HCT116 (cell line): ENCODE results near the gene CSF3R.

Experiments
- CEBPB ChIP-seq: IDR thresholded peaks from 2 replicates; pipeline ENCODE4 v1.6.1; 2012; ENCODE audit warnings: low read depth
- JUND ChIP-seq: IDR thresholded peaks from 2 replicates; pipeline ENCODE4 v1.6.1; 2012
- MAX ChIP-seq: IDR thresholded peaks from 2 replicates; pipeline ENCODE4 v1.6.1; 2012
- POLR2A ChIP-seq: IDR thresholded peaks from 2 replicates; pipeline ENCODE4 v1.7.0; 2011; ENCODE audit warnings: borderline replicate concordance; ENCODE audit not compliant: insufficient read depth, insufficient read length; ENCODE audit errors: extremely low read depth
- POLR2AphosphoS5 ChIP-seq: IDR thresholded peaks from 2 replicates; pipeline ENCODE4 v1.6.1; 2011; ENCODE audit warnings: mild to moderate bottlenecking, low read depth, low read length, moderate library complexity
- RAD21 ChIP-seq: IDR thresholded peaks from 2 replicates; pipeline ENCODE4 v1.6.1; 2012; ENCODE audit warnings: low read depth, mild to moderate bottlenecking
- TCF7L2 ChIP-seq: IDR thresholded peaks from 2 replicates; pipeline ENCODE4 v1.7.0; 2011; ENCODE audit warnings: borderline replicate concordance, inconsistent platforms; ENCODE audit not compliant: insufficient read depth, insufficient read length; ENCODE audit errors: extremely low read depth
- TF ChIP-seq, protein P1 (sequence below), 3 experiments: fragments of 200-600 bp in 1 of 3; sonication (generic) in 1 of 3; IDR thresholded peaks in 2 of 3; conservative IDR thresholded peaks in 1 of 3; 2 replicates each; pipeline ENCODE4 v1.5.1; 2012 to 2017; ENCODE audit warnings: low read depth in 2 of 3, low read length in 2 of 3, antibody characterized with exemption in 1 of 3, borderline replicate concordance in 1 of 3, control low read depth in 1 of 3, mild to moderate bottlenecking in 1 of 3, mixed read lengths in 1 of 3, mixed run types in 1 of 3, moderate library complexity in 1 of 3; ENCODE audit not compliant: insufficient read depth in 1 of 3

GRCh38 chr1:36450919-36451305 is 31.8 kb downstream of the CSF3R start:
- no peak for TF ChIP-seq MAX
- TF ChIP-seq, protein P1, sequence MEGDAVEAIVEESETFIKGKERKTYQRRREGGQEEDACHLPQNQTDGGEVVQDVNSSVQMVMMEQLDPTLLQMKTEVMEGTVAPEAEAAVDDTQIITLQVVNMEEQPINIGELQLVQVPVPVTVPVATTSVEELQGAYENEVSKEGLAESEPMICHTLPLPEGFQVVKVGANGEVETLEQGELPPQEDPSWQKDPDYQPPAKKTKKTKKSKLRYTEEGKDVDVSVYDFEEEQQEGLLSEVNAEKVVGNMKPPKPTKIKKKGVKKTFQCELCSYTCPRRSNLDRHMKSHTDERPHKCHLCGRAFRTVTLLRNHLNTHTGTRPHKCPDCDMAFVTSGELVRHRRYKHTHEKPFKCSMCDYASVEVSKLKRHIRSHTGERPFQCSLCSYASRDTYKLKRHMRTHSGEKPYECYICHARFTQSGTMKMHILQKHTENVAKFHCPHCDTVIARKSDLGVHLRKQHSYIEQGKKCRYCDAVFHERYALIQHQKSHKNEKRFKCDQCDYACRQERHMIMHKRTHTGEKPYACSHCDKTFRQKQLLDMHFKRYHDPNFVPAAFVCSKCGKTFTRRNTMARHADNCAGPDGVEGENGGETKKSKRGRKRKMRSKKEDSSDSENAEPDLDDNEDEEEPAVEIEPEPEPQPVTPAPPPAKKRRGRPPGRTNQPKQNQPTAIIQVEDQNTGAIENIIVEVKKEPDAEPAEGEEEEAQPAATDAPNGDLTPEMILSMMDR (IDR thresholded peaks at IDR 0.05 in 2 of 3, conservative IDR thresholded peaks at IDR 0.05 in 1 of 3; ENCODE audit: borderline replicate concordance in 1 of 3, insufficient read depth in 1 of 3, low read depth in 2 of 3, low read length in 2 of 3), result no peak
- no peak for TF ChIP-seq POLR2A
- no peak for TF ChIP-seq JUND
- no peak for TF ChIP-seq RAD21
- no peak for TF ChIP-seq POLR2AphosphoS5
- no peak for TF ChIP-seq CEBPB
- TF ChIP-seq TCF7L2, result no peak
